Activated CD8-positive, alpha-beta memory T cell treated with anti-CD3 and anti-CD28 coated beads, Interleukin-2, amount 50 U/mL, for 4 hours (primary cell): Measurements from ENCODE around the gene FBXW5.

Experiments
- DNase-seq: peaks from one replicate; pipeline ENCODE4 v3.0.0-alpha.2; 2020

Gene FBXW5

DNA sequence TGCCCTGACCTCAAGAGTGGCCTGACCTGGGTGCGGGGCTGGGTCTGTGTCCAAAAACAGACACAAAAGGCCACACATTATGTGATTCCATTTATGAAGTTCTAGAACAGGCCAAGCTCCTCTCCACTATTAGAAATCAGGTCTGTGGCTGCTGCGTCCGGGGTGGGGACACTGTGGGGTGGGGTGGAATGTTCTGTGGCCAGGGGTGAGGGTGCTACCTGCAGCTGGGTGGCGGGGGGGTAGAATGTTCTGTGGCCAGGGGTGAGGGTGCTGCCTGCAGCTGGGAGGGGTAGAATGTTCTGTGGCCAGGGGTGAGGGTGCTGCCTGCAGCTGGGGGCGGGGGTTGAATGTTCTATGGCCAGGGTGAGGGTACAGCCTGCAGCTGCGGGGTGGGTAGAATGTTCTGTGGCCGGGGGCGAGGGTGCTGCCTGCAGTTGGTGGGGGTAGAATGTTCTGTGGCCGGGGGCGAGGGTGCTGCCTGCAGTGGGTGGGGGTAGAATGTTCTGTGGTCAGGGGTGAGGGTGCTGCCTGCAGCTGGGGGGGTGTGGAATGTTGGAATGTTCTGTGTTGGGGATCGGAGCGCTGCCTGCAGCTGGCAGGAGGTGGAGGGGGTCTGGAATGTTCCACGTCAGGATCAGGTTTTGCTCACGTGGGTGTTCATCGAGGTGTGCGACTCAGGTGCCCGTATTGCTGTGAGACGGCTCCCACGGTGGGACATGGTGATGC lies 15.8 kb upstream of the FBXW5 start:
- DNase-seq = no peak

- DNase-seq = no peak
Measured at GRCh38 chr9:136958898-136959850, 14.6 kb upstream of the FBXW5 start.

DNA sequence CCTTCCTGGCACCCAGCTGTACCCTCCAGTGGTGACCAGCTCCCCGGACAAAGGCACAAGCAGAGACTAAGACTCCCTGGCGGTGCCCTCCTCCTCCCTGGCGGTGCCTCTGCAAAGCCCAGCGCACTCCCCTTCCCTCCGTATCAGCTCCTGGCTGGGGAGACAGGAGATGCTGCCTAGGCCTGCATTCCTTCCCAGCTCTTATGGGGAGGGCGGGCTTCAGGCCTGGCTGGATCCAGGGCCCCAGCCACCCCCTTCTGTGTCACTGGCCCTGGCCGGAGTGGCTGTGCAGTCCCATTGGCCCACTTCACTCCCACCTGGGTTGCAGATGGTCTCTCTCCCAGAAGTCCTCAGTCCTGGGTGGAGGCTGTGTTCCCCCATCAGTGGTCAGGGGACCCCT lies 13.9 kb upstream of the FBXW5 start:
- DNase-seq = no peak

DNA sequence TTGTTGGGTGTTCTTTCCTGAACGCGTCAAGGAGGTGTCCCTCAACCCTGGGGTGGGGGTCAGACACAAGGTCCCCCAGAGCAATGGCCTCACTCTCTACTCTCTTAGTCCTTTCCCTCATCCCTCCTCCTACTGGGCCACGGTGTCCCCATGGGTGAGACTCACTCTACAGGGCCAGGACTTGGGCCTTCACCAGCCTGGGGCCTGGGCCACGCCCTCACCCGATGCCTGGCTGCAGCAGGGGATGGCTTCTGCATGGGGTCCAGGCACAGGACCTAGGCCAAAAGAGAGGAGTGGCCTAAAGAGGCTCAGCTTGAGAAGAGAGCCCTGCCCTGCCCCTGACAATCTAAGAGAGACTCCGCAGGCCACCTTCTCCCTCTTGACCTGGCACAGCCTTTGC lies 13.4 kb upstream of the FBXW5 start:
- DNase-seq = no peak

DNA sequence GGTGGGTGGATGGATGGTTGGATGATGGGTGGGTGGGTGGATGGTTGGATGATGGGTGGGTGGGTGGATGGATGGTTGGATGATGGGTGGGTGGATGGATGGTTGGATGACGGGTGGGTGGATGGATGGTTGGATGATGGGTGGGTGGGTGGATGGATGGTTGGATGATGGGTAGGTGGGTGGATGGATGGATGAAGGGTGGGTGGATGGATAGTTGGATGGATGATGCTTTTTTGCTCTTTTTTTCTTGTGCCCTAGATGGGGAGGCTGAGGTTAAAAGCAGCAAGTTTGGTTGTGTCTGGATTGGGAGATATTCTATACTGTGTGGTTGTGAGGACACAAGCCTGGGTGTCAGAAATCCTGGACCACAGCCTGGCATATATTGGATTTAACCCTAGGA lies 12.9 kb upstream of the FBXW5 start:
- DNase-seq = no peak

DNA sequence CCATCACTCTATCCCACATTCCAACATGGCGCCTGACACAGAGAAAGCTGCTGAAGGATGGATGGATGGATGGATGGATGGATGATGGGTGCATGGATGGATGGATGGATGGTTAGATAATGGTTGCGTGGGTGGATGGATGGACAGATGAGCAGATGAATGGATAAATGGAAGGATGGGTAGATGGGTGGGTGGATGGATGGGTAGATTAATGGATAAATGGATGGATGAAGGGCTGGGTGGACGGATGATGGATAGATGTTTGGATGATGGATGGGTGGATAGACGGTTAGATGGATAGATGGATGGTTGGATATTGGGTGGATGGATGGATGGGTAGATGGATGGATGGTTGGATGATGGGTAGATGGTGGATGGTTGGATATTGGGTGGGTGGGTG lies 12.1 kb upstream of the FBXW5 start:
- no peak for DNase-seq

DNA sequence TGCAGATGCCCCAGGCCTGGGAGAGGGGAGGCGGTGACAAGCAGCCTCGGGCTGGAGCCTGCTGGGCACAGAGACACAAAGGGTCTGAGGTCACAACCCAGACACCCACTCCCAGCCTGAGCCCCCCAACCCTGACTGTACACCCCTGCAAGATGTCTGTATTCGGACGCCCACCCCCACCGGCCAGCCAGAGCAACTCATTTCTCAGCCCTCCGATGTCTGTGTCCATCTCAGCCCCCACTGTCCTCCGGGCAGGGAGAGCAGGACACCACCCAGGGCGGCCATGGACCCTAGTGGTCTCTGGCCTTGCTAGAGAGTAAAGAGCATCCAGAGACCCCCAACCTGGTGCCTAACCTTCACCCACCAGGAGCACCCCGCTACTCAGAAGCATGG lies 11.4 kb upstream of the FBXW5 start:
- DNase-seq = no peak

DNA sequence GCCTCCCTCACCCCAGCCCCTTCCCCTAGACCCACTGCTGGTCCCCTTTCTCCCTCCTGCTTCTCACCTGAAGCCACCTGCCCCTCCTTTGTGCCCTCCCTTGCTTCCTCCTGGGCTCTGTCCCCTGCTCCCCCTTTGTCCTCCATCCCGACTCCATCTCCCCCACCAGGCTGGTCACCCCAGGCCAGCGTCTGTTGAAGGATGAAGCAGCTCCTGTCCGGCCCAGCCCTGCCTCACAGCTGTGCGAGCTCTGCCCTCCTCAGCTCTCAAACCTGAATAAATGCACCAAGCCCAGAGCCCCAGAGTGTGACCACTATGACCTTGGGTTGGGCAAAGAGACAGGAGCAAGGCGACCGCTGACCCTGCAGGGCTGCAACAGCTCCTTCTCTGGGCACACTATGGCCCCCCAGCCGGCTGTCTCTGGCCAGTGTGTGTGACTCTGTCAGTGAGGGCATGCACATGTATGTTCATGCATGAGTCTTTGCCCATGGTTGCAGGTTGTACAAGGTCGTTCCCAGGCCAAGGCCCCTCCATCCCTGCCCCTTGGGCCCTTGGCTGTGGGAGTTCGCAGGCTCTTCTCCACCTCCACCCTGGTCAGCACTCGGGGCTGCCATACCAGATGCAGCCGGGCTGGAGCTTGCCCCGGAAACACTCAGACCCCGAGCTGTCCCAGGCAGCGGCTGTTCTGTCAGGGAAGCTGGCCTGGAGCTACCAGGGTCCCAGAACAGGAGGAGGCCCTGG lies 10.8 kb upstream of the FBXW5 start:
- DNase-seq = no peak

DNA sequence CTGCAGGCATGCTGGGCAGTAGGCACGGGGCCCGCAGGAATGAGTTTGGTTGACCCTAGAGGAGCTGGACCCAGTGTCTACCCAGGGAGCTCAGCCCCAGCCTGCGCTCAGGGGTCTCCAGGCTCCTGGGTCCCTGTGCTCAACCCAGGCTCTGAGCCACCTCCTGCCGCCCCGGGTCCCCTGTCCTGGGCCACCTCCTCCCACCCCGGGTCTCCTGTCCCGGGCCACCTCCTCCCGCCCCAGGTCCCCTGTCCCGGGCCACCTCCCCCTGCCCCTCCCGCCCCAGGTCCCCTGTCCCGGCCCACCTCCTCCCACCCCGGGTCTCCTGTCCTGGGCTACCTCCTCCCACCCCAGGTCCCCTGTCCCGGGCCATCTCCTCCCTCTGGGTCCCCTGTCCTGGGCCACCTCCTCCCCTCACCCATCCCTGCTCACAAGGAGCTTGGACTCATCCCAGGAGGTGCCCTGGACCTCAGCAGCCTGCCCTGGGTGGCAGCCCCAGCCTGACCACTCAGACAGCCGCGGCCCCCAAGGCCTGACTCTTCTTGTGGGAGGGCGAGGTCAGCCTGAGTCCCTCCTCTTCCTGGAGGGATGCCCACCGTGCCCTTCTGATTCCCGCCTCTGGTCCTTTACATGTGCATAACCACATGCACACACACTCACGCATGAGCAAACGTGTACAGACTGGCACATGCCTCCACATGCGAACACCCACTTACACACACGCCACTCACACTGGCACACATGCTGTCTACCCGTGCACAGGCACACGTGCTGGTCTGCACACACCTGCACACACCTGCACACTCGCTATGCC lies 9.9 kb upstream of the FBXW5 start:
- no peak for DNase-seq

GRCh38 chr9:136953771-136954269 lies 9.3 kb upstream of the FBXW5 start:
- DNase-seq = no peak

GRCh38 chr9:136952876-136953770 lies 8.6 kb upstream of the FBXW5 start:
- DNase-seq = no peak

- no peak for DNase-seq
Measured at GRCh38 chr9:136952321-136952850, 7.8 kb upstream of the FBXW5 start.

DNA sequence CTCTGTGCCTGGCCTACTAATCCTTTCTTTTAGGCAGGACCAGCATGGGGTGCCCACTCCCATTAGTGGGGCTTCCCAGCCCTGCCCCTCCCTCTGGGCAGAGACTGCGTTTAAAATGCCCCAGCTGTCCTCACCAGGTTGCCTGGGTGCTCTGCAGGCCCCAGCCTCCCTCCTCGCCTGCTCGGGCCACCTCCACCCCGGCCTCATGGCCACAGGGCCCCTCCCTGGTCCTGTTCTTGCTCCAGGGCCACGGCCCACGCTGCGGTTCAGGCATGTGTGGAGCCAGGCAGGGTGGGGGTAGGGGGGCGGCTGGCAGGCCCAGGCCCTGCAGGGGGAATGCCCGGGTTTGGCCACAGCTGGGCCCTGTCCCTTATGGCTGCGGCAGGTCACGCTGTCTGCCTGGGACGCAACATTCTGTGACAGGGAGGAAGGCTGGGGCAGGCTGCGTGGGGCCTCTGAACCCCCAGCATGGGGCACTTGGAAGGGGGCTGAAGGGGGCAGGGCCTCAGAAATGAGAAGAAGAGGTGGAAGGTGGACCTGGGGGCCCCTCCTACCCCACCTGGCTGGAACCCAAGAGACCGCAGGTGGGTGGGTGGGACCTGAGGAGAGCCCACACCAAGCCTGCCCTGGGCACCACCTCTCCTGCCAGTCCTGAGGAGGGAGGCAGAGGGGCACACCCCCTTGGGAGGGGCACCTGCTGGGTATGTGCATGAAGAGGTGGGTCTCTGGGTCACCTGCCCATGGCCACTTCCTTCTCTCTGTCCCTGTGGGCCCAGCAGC lies 7.2 kb upstream of the FBXW5 start, which contains the start of gene LCN12:
TSS of gene LCN12 (plus strand) at position 733 of the 780 bp plus-strand sequence. CDS start 55 bp downstream, outside the sequence.
- no peak for DNase-seq

DNA sequence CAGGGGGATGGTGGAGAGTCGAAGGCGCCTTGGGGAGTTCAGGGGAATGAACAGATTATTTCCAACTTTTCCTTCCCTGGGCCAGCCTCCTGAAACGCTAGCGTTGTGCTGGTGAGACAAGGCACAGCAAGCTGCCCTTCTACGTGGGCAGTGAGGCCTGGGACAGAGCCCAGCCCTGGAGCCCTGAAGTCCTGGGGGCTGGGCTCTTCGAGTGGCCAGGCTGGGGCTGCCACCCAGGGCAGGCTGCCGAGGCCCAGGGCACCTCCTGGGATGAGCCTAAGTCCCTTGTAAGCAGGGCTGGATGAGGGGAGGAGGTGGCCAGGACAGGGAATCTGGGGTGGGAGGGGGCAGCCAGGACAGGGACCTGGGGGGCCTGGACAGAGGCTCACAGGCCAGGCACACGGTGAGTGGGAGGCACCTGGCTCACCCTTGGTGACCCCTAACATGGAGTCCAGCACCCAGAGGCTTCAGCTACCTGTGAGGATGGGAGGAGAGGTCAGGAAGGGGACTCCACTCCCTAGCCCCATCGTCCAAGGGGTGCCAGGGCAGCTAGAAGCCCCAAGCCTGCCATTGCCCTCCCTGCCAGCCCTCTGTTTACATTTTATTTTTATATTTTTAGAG lies 6.2 kb upstream of the FBXW5 start:
- DNase-seq = no peak

GRCh38 chr9:136949817-136950655 lies 5.5 kb upstream of the FBXW5 start:
- peak; percentile 97 for DNase-seq

- DNase-seq = no peak
Measured at GRCh38 chr9:136949239-136949816, 4.8 kb upstream of the FBXW5 start.

DNA sequence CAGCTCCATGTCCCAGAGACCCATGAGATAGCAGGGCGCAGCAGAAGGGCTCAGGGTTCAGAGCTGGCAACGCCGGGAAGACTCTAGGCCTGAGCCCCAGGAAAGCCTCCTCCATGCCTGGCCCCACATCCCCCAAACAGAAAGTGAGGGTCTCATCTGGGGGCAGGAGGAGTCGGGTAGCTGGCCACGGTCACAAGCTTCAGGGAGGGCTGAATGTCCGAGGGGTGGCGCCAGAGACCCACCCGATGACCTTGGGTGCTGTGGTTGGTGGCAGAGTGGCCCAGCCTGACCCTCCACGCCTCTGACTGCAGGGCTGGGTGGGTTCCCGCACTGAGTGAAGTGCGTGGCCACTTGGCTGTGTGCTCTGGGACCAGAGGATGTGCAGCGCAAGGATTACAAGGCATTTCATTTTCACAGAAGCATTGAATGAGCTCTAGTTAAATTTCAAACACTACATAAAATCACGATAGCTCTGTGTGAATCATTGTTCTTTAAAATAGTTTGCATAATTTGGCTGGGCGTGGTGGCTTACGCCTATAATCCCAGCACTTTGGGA lies 3.5 kb upstream of the FBXW5 start:
- no peak for DNase-seq
